Upper lobe of left lung (tissue), 4 donors: ENCODE results near the gene SELENOM.

Experiments used
- CTCF ChIP-seq, 6 experiments: fragments of 450-650 bp in 4 of 6; fragments of 200-600 bp in 2 of 6; sonication (generic) in 2 of 6; IDR thresholded peaks; one replicate each; pipeline ENCODE4 v1.5.1; 2016 to 2019; ENCODE audit warnings: antibody characterized with exemption in 6 of 6
- EP300 ChIP-seq, 4 donors: sonication (generic); formaldehyde crosslinking; IDR thresholded peaks; one replicate each; pipeline ENCODE4 v1.5.1; 2017; ENCODE audit warnings: antibody characterized with exemption in 4 of 4, control low read depth in 2 of 4
- POLR2A ChIP-seq, 4 donors: fragments of 450-650 bp; IDR thresholded peaks; one replicate each; pipeline ENCODE4 v1.5.1; 2016 to 2017; ENCODE audit warnings: antibody characterized with exemption in 4 of 4, mild to moderate bottlenecking in 2 of 4
- POLR2AphosphoS5 ChIP-seq, 2 donors: sonication (generic); formaldehyde crosslinking; IDR thresholded peaks; one replicate each; pipeline ENCODE4 v1.5.1; 2017; ENCODE audit warnings: antibody characterized with exemption in 2 of 2

- TF ChIP-seq EP300 (IDR thresholded peaks at IDR 0.05) (no peak), CTCF (IDR thresholded peaks at IDR 0.05) (no peak), POLR2AphosphoS5 (IDR thresholded peaks at IDR 0.05) (no peak), POLR2A (IDR thresholded peaks at IDR 0.05) (no peak)
These were observed 3.3 kb downstream of the SELENOM start for GRCh38 chr22:31103899-31104694.
